Liver (tissue), 3 donors: ENCODE measurements around the gene EXOC4.

Source experiments
- FOXA1 ChIP-seq: IDR thresholded peaks from 2 replicates; pipeline ENCODE4 v1.6.1; 2016; ENCODE audit warnings: antibody characterized with exemption
- HNF4G ChIP-seq: IDR thresholded peaks from 2 replicates; pipeline ENCODE4 v1.6.1; 2016; ENCODE audit warnings: antibody characterized with exemption
- MAX ChIP-seq: IDR thresholded peaks from 2 replicates; pipeline ENCODE4 v1.6.1; 2016; ENCODE audit warnings: antibody characterized with exemption
- RAD21 ChIP-seq, 2 donors: IDR thresholded peaks; 2 replicates each; pipeline ENCODE4 v1.6.1; 2016; ENCODE audit warnings: antibody characterized with exemption in 2 of 2, mild to moderate bottlenecking in 2 of 2
- RXRA ChIP-seq, 2 donors: IDR thresholded peaks; 2 replicates each; pipeline ENCODE4 v1.6.1; 2017 to 2018; ENCODE audit warnings: antibody characterized with exemption in 2 of 2, mild to moderate bottlenecking in 1 of 2
- SP1 ChIP-seq: IDR thresholded peaks from 2 replicates; pipeline ENCODE4 v1.6.1; 2018; ENCODE audit warnings: antibody characterized with exemption, mild to moderate bottlenecking
- TAF1 ChIP-seq: conservative IDR thresholded peaks from 2 replicates; pipeline ENCODE4 v1.6.1; 2016; ENCODE audit warnings: antibody characterized with exemption, mild to moderate bottlenecking
- YY1 ChIP-seq: IDR thresholded peaks from 2 replicates; pipeline ENCODE4 v1.6.1; 2016; ENCODE audit warnings: antibody characterized with exemption, mild to moderate bottlenecking
- ZBTB33 ChIP-seq: IDR thresholded peaks from 2 replicates; pipeline ENCODE4 v1.6.1; 2016; ENCODE audit warnings: antibody characterized with exemption
- TF ChIP-seq, protein P1 (sequence below): fragments of 150-350 bp; IDR thresholded peaks from 2 replicates; pipeline ENCODE4 v1.5.1; 2017; ENCODE audit warnings: improper control_type of control experiment, low read depth, low read length; ENCODE audit not compliant: missing input control
- TF ChIP-seq, protein P2 (sequence below): IDR thresholded peaks from 2 replicates; pipeline ENCODE4 v1.6.1; 2016; ENCODE audit warnings: antibody characterized with exemption, mild to moderate bottlenecking
- TF ChIP-seq, protein P3 (sequence below): IDR thresholded peaks from 2 replicates; pipeline ENCODE4 v1.6.1; 2016; ENCODE audit warnings: antibody characterized with exemption
- donor health status: healthy.
- donor health status: healthy.

DNA sequence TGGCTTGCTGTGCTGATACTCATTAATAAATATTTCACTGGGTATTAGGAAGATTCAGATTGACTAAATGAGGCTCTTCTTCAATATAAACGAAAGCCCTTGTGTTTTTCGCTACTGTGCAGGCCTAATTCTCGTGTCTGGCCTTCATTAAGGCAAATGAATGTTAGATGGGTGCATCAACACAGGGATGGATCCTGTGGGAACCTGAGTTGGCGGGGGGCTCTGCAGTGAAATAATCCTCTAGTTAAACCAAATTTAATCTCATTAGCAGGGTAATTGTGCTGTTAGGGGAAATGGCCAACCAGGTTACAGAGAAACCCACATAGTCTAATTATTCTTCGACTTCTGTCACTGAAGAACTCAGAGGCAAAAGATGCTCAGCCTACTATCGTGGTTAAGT, 548.5 kb downstream of the EXOC4 start:
- TF ChIP-seq, protein P1, sequence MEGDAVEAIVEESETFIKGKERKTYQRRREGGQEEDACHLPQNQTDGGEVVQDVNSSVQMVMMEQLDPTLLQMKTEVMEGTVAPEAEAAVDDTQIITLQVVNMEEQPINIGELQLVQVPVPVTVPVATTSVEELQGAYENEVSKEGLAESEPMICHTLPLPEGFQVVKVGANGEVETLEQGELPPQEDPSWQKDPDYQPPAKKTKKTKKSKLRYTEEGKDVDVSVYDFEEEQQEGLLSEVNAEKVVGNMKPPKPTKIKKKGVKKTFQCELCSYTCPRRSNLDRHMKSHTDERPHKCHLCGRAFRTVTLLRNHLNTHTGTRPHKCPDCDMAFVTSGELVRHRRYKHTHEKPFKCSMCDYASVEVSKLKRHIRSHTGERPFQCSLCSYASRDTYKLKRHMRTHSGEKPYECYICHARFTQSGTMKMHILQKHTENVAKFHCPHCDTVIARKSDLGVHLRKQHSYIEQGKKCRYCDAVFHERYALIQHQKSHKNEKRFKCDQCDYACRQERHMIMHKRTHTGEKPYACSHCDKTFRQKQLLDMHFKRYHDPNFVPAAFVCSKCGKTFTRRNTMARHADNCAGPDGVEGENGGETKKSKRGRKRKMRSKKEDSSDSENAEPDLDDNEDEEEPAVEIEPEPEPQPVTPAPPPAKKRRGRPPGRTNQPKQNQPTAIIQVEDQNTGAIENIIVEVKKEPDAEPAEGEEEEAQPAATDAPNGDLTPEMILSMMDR, result no peak
- no peak for TF ChIP-seq TAF1
- TF ChIP-seq FOXA1, result no peak
- no peak for TF ChIP-seq RXRA (IDR thresholded peaks at IDR 0.05)
- no peak for TF ChIP-seq YY1
- TF ChIP-seq RAD21 (IDR thresholded peaks at IDR 0.05), result no peak
- TF ChIP-seq, protein P2, sequence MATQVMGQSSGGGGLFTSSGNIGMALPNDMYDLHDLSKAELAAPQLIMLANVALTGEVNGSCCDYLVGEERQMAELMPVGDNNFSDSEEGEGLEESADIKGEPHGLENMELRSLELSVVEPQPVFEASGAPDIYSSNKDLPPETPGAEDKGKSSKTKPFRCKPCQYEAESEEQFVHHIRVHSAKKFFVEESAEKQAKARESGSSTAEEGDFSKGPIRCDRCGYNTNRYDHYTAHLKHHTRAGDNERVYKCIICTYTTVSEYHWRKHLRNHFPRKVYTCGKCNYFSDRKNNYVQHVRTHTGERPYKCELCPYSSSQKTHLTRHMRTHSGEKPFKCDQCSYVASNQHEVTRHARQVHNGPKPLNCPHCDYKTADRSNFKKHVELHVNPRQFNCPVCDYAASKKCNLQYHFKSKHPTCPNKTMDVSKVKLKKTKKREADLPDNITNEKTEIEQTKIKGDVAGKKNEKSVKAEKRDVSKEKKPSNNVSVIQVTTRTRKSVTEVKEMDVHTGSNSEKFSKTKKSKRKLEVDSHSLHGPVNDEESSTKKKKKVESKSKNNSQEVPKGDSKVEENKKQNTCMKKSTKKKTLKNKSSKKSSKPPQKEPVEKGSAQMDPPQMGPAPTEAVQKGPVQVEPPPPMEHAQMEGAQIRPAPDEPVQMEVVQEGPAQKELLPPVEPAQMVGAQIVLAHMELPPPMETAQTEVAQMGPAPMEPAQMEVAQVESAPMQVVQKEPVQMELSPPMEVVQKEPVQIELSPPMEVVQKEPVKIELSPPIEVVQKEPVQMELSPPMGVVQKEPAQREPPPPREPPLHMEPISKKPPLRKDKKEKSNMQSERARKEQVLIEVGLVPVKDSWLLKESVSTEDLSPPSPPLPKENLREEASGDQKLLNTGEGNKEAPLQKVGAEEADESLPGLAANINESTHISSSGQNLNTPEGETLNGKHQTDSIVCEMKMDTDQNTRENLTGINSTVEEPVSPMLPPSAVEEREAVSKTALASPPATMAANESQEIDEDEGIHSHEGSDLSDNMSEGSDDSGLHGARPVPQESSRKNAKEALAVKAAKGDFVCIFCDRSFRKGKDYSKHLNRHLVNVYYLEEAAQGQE, result no peak
- no peak for TF ChIP-seq SP1
- TF ChIP-seq HNF4G, result no peak
- TF ChIP-seq, protein P3, sequence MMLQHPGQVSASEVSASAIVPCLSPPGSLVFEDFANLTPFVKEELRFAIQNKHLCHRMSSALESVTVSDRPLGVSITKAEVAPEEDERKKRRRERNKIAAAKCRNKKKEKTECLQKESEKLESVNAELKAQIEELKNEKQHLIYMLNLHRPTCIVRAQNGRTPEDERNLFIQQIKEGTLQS, result no peak
- no peak for TF ChIP-seq ZBTB33
- TF ChIP-seq MAX, result no peak
